HG02973 (cell line): ENCODE results near the gene WBP1L.

ENCODE experiments used
- ATAC-seq: cut with Tn5 transposase; IDR thresholded peaks from one replicate; pipeline ENCODE4 v1.9.1; 2021; ENCODE audit warnings: moderate library complexity; ENCODE audit not compliant: unreplicated experiment

Gene WBP1L

GRCh38 chr10:102777711-102778453, 34.1 kb downstream of the WBP1L start:
- ATAC-seq, result no peak

DNA sequence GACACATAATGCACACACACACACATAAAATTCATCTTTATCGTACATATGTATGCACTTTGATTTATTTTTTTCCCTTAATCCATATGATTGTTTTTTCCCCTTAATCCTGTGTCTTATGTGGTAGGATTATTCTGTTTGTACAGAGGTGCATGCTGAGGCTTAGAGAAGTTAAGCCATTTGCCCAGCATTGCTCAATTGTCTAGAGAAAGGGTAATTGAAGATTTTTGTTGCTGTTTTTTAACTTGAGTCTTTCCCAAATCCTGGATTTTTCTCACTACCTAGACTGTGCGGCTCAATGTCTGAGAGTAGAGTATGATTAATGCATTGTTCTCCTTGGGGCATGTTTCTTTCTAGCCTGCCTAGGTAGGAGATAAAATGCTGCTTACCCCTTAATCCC, 35.0 kb downstream of the WBP1L start:
- no peak for ATAC-seq

DNA sequence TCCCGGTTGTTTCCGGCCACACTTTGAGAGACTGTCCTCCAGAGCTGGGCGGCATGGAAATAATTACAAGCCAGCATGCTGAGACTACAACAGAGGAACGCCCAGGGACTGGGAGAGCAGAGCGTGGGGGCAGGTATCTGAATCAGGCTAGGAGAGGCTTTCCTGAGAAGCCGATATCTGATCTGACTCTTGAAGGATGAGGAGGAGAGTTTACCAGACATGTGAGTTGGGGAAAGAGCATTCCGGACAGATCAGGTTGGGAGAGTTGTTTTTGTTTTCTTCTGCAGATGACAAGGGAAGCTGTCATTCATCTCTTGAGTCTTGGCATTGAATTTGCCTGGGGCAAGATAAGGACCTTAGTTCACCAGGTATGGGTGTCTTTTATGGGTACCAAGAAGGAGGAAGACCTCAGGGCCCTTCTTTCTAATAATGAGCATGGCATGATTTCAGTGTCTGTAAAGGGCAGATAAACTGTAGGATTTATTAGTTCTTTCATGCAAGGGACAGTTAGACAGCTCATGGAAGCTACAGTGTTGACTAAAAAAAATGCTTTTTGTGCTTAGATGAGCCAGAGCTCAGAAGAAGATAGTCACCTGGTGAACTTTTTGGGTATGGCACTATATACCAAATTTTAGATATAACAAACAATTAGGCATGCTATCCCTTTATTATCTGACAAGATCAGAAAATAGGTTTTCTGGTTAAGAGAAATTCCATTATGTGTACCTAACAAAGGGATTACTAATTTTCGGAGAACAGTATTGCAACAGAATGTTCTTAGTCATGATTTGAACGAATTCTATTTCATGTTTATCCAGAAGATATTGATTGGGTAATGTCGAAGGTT, 36.2 kb downstream of the WBP1L start:
- no peak for ATAC-seq

DNA sequence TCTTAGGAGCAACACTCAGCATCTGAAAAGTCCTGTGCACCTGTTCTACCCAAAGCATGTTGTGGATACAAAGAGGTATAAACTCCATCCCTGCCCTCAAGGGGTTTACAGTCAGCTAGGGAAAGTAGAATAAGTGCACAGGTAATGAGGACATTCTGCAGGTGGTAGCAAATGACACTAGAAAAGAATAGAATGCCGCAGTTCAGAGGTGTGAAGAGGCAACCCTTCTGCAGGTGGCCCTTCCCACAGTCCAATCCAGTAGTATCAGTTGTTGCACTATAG, 36.7 kb downstream of the WBP1L start:
- no peak for ATAC-seq

- ATAC-seq, result no peak
These were observed 37.6 kb downstream of the WBP1L start for GRCh38 chr10:102781090-102781920.

DNA sequence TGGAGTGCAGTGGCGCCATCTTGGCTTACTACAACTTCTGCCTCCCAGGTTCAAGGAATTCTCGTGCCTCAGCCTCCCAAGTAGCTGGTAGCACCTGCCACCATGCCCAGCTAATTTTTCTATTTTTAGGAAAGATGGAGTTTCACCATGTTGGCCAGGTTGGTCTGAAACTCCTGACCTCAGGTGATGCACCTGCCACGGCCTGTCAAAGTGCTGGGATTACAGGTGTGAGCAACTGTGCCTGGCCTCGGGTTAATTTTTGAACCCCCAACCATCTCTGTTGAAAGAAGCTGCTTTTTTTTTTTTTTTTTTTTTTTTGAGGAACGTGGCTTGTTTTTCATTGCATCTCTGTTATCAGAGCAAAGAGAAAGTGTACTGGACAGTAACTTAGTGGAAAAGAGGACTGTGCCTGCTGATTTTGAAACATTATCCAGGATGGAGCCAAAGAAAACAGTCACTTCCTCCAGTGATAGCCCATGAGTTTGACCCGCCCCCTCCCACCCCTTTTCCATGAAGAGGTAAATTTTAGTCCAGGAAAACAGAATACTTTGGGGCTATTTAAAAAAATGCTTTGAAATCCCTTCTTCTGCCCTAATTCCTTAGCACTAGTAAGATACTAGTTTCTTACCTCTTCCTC, 38.3 kb downstream of the WBP1L start:
- ATAC-seq, result no peak

- ATAC-seq, result no peak
These were observed 39.2 kb downstream of the WBP1L start for GRCh38 chr10:102782673-102783551.

DNA sequence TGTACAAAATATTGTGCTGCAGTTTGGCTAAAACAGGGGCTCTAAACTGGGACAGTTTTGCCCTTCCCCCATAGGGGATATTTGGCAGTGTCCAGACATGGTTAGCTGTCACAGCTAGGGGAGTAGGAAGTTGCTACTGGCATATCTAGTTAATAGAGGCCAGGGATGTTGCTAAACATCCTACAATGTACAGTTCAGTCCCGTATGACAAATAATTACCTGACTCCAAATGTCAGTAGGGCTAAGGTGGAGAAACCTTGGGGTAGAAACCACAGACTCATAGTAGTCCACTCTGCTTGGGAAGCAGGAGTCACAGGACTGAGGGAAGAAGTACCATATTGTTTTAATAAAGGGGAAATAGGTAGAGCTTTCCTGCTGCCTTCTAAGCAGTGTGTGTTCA, 39.8 kb downstream of the WBP1L start:
- ATAC-seq, result no peak

- ATAC-seq, result no peak
These were observed 42.1 kb downstream of the WBP1L start for GRCh38 chr10:102785818-102786217.

DNA sequence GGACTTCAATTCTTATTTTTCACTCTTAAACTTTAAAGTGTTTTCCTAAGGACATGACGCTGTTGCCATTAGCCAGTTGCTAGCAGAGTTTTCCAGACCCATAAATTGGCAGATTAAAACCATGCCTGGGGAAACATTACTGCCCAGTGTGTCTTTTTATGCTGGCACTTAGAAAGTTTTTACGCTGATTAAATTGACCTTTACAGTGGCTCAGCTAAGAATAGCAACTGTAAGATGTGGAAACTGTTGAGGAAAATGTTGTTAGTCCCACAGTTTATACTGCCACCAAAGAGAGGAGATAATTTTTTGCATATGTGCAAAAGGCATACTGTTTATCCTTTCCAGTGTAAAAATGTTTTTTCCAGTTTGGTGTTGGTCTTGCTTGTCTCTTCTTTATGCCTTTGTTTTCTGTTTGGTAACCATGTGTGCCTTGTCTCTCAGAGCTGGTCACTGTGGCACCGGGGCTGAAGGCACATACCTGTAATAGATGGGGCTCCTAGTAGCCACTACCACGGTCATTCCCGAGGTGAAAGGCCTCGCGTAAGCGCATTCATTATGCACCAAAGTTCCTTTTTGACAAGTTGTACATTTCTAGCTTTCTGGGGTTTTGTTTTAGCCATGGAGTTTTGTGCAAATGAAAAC, 48.1 kb downstream of the WBP1L start:
- ATAC-seq, result no peak

DNA sequence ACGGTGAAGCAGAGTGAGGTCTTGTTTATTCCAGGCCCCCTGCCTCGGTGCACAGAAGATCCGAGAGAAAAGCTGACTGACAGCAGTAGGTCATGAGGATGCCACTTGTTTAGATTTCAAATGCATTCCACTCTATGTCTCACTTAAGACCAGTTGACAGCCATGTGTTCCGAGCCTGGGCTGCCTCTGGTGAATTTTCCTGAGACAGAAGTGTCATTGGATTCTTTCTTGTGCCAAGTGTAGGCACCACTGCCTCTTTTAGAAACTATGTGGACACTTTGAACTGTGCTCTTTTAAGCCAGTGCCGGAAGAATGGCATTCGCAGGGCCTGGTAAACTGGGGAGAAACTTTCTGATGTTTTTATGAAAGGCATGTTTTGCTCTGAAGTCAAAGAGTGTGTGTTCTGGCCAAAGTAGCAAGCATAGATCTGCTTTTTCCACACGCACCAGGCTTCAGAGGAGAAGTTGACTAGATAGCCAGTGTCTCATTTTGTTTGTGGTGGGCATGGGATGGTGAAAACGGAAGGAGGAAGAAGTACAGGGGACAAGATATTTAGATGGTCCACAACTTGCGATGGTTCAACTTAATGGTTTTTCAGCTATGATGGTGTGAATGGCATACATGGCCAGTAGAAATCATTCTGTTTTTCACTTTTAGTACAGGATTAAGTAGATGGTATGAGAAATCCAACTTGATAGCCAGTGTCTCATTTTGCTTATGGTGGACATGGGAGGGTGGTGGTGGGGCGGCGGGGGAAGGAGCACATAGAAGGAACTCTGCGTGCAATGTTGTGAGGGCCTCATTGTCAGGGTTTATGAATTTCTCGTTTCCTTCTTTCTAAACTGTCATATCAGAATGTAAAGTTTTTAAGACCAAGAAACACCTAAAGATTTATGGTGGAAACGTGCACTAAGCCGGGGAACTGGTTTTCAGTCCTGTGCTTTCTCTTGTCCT, 52.0 kb downstream of the WBP1L start:
- ATAC-seq, result peak; percentile 28

DNA sequence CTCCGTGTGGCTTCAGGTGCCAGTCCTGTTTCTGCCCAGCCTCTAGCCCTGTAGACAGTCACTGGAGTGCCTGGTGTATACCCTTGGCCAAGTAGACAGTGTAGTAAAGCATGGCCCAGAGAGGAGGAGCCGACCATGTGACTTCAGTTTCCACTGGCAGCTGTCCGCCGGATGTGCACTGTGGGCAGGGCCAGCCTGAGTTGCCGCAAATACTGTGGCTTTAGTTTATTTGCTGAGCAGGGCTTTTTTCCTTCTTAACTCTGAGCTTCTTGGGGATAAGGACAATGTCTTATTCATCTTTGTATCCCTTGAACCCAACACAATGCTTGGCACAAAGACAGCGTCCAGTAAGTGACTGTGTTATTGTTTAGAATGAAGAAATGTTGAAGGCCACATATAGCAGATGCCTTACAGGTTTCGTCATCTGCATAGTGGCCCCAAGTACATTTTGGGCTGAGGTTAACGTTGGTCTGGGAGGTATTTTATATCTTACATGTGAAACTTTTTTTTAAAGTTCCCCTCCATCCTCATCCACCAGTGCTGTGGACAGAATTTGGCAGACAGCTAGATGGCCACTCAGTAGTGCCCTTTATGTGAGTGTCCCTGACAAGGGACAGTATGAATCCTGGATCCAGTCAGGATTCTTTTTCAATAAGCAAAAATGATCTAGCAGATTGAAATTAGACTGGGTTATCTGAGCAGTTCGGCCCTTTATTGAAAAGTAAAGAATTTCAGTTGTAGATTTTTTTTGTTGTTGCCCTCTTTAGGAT, 52.8 kb downstream of the WBP1L start:
- peak; percentile 96 for ATAC-seq

GRCh38 chr10:102799691-102800471, 56.1 kb downstream of the WBP1L start:
- no peak for ATAC-seq

DNA sequence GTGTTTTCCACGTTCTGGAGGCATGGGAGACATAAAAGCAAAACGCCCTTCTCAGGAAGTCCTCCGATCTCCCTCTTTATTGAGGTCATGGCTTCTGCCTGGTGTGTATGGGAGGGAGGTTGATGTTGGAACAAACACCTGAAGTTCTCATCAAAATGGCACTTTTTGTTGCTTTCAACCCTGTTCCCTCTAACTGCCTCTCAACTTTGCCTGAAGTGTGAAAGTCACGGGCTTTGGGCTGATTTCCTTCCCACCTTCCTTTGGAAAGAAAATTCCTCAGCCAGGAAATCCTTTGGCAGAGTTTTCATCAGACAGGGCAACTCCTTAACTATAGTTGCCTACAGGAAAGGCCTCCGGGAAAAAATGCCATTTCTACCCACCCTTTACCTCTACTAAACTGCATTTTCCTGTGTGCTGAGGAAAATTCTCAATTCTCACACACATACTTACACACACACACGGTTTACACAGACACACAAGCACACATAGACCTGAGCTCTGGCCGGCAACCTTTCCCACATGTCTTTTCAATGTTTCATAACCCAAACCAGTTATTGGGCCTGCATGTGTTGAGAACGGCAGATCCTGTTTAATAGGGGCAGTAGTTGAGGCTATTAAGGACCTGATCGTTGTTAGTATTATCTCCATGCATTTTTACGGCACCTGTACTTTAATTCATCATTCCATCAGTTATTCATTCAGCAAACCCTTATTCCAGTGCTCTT, 57.0 kb downstream of the WBP1L start:
- no peak for ATAC-seq

DNA sequence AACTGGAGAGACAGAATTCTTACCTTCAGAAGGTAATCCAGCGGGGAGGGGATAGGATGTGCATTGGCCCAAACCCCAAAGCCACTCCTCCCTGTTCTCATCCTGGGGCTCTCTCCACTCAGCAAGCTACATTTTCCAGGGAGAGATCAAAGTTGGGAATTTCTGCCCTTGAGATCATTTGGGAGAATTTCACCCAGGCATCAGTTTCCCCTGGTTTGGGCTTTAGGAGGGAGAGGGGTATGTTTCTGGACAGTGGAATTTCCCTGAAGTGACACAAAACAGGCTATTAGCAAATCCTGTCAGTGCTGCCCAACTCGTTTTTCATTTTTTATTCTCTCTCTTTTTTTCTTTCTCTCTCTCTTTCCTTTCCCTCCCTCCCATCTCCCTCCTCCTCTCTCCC, 57.7 kb downstream of the WBP1L start:
- no peak for ATAC-seq

DNA sequence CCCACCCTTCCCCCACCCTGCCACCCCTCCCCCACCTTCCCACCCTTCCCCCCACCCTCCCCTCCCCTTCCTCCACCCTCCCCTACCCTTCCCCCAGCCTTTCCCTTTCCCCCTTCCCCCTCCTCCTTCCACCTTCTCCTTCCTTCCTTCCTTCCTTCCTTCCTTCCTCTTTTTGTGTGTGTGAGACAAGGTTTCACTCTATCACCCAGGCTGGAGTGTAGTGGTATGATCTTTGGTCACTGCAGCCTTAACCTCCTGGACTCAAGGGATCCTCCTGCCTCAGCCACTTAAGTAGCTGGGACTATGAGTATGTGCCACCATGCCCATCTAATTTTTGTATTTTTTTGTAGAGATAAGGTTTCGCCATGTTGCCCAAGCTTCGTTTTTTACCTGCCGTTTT, 58.2 kb downstream of the WBP1L start:
- ATAC-seq, result no peak
